ENCODE data around the gene ZNF775. TPM values are rescaled to one million over a fixed set of nuclear protein-coding genes. Genes with fewer than 3 reads are reported as not detected.

The ZNF775 gene
- total and polyA plus RNA-seq, 5 experiments from 2014 or later, result 1.5 to 7.6 (median 5.6) TPM

DNA sequence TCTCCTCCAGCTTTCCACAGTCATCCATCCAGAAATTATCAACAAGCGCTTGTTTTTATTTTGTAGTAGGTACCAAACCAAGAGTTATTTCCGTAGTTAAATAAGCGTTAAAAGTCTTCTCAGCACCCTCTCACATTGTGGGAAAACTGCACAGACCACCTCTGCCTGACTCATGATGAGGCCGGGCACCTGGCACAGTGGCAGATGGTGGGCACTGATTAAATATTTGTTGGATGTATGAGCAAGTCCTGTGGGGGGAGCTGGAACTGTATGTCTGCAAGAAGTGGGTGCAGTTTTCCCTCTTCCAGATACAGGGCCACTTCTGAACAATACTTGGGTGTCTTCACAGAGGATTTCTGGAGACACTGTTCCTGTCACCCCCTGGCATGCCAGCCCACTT is 15.8 kb upstream of the ZNF775 start:
- H3K27me3 Mint-ChIP-seq, result no peaks in the 10 kb centered on the region
- H3K4me1 Mint-ChIP-seq, result peaks cover 38 to 71% (median 55%) of the 10 kb centered on the region in 4 donors
- no peaks in the 10 kb centered on the region for H3K36me3 Mint-ChIP-seq
- DNase-seq (no peak), ATAC-seq (no peak)
- no peak overlapping the region for H3K27ac Mint-ChIP-seq
- no peak overlapping the region for H3K4me3 Mint-ChIP-seq
- POLR2A ChIA-PET, result interaction anchor here (0.6 to 1.1 kb wide), 2 partner anchors 147 to 260 kb away, joined by 3 read pairs; no protein-coding TSS in a partner anchor
- H3K9me3 Mint-ChIP-seq, result no peaks in the 10 kb centered on the region

GRCh38 chr7:150363872-150364271 is 15.3 kb upstream of the ZNF775 start:
- POLR2A ChIA-PET, result interaction anchor here (0.6 to 1.1 kb wide), 2 partner anchors 147 to 260 kb away, joined by 3 read pairs; no protein-coding TSS in a partner anchor

GRCh38 chr7:150365194-150365593 is 13.9 kb upstream of the ZNF775 start:
- POLR2A ChIA-PET, result interaction anchor here (0.7 to 7.3 kb wide), 6 partner anchors 8 to 390 kb away, joined by 3 to 96 read pairs (median 6); a partner anchor contains a TSS
- peak overlapping the region; percentile 76 to 96 (median 90) for H3K27ac Mint-ChIP-seq
- ATAC-seq (no peak), DNase-seq (no peak)
- peaks cover 28 to 71% (median 50%) of the 10 kb centered on the region in 4 donors for H3K4me1 Mint-ChIP-seq
- no peaks in the 10 kb centered on the region for H3K9me3 Mint-ChIP-seq
- peak overlapping the region in 6 of 10 donors; percentile 3 to 61 (median 42) for H3K4me3 Mint-ChIP-seq
- no peaks in the 10 kb centered on the region for H3K36me3 Mint-ChIP-seq
- H3K27me3 Mint-ChIP-seq, result no peaks in the 10 kb centered on the region

More at GRCh38 chr7:150363872-150364271, 15.3 kb upstream of the ZNF775 start:
- ATAC-seq (no peak), DNase-seq (no peak)
- Mint-ChIP-seq H3K27me3 (no peaks in the 10 kb centered on the region), H3K9me3 (no peaks in the 10 kb centered on the region), H3K4me1 (peaks cover 33 to 66% (median 50%) of the 10 kb centered on the region in 4 donors), H3K4me3 (peak overlapping the region in 3 of 10 donors; percentile 3 to 39 (median 4)), H3K27ac (peak overlapping the region in 7 of 10 donors; percentile 8 to 90 (median 39)), H3K36me3 (no peaks in the 10 kb centered on the region)

- DNase-seq, result no peak
- H3K4me1 Mint-ChIP-seq, result peaks cover 29 to 76% (median 54%) of the 10 kb centered on the region in 4 donors
- POLR2A ChIA-PET, result interaction anchor here (1.3 to 7.3 kb wide), 5 partner anchors 9 to 389 kb away, joined by 3 to 96 read pairs (median 8); a partner anchor contains a TSS
- H3K36me3 Mint-ChIP-seq, result peaks cover 0 to 4% (median 0%) of the 10 kb centered on the region in 3 donors
- no peaks in the 10 kb centered on the region for H3K27me3 Mint-ChIP-seq
- H3K9me3 Mint-ChIP-seq, result no peaks in the 10 kb centered on the region
- H3K27ac Mint-ChIP-seq, result peak overlapping the region; percentile 82 to 96 (median 90)
- peak overlapping the region in 9 of 10 donors; percentile 46 to 80 (median 61) for H3K4me3 Mint-ChIP-seq
- ATAC-seq, result no peak
These were observed 13.3 kb upstream of the ZNF775 start for GRCh38 chr7:150365673-150366398.

DNA sequence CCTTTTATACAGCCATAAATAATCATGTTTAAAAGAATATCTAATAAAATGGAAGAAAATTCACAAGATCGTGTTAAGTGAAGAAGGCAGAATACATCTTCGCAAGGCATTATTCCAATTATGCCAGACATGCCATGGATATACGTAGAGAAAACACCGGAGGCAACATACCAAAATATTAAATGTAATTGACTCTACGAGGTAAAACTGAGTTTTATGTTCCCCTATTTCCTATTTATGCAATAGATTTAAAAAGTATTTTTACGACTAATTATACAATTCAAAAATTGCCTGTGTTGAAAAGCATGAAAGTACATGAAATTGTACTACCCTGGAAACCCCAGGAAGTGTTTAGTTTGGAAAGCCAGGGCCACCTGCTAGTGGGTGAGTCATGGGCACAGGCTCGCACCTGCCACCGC is 11.4 kb upstream of the ZNF775 start:
- no peaks in the 10 kb centered on the region for H3K27me3 Mint-ChIP-seq
- no peaks in the 10 kb centered on the region for H3K9me3 Mint-ChIP-seq
- H3K27ac Mint-ChIP-seq, result peak overlapping the region; percentile 90 to 98 (median 94)
- no peak for DNase-seq
- H3K4me1 Mint-ChIP-seq, result peaks cover 24 to 66% (median 53%) of the 10 kb centered on the region in 4 donors
- POLR2A ChIA-PET, result interaction anchor here (0.7 to 7.3 kb wide), 12 partner anchors 10 to 642 kb away, joined by 3 to 96 read pairs (median 8); partner anchors contain the start of genes GIMAP5, GIMAP8 and ZNF775
- ATAC-seq, result peak; percentile 48 to 63
- peak overlapping the region; percentile 81 to 93 (median 90) for H3K4me3 Mint-ChIP-seq
- H3K36me3 Mint-ChIP-seq, result peaks cover 0 to 10% (median 0%) of the 10 kb centered on the region in 3 donors

DNA sequence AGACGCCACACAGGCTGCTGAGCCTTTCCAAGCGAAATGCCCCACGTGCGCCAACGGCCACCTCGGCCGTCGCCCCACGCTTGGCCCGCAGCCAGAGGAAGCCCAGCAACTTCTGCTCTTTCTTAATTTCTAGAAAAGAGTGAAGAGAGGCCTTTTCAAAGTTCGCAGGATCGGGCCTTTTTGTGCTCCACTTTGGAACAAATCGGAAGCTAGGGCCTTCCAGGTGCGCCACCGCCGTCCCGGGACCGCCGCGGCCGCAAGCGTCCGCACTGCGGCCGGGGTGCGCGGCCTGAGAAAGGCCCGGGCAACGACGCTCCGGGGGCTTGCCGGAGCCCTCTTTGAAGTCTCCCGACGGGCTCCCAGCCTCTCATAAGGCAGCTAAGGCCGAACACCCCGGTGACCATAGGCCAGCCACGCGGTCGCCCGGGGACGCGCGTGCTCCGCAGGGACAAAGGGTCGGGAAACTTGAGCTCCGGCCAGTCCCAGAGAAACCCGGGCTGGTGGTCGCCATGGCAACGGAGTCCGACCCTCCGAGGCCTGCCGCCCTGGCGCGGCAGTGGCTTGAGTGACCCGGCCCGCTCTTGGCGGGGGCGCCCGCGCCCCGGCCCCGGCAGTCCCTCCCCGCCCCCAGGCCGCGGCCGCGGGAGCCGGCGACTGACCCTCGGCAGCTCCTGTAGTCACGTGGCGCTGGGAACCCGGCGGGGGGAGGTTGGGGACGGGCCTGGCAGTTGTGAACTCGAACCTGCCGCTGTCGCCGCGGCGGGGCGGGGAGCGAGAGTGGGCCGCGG is 10.8 kb upstream of the ZNF775 start, which contains the start of gene REPIN1:
TSS of gene REPIN1 (plus strand) at position 727 of the 788 bp plus-strand sequence. CDS start 890 bp downstream, outside the sequence.
- no peaks in the 10 kb centered on the region for H3K9me3 Mint-ChIP-seq
- peaks cover 0 to 15% (median 0%) of the 10 kb centered on the region in 3 donors for H3K36me3 Mint-ChIP-seq
- peak; percentile 43 to 54 for ATAC-seq
- DNase-seq, result peak; percentile 66 to 87 (median 74)
- POLR2A ChIA-PET, result interaction anchor here (0.7 to 7.3 kb wide), 18 partner anchors 8 to 951 kb away, joined by 3 to 96 read pairs (median 5); partner anchors contain the start of genes ACTR3C, GIMAP5, GIMAP8 and LRRC61
- peaks cover 21 to 65% (median 57%) of the 10 kb centered on the region in 4 donors for H3K4me1 Mint-ChIP-seq
- no peaks in the 10 kb centered on the region for H3K27me3 Mint-ChIP-seq
- peak within 1 kb of the TSS; percentile 90 to 98 (median 96) for H3K27ac Mint-ChIP-seq
- peak within 1 kb of the TSS; percentile 89 to 98 (median 94) for H3K4me3 Mint-ChIP-seq

GRCh38 chr7:150368884-150369747 is 10.0 kb upstream of the ZNF775 start:
- Mint-ChIP-seq H3K36me3 (peaks cover 0 to 23% (median 0%) of the 10 kb centered on the region in 3 donors), H3K27ac (peak overlapping the region; percentile 89 to 97 (median 95)), H3K4me1 (peaks cover 21 to 64% (median 58%) of the 10 kb centered on the region in 4 donors), H3K27me3 (no peaks in the 10 kb centered on the region), H3K4me3 (peak overlapping the region; percentile 89 to 98 (median 94)), H3K9me3 (no peaks in the 10 kb centered on the region)
- peak in 9 of 10 donors; percentile 50 to 77 (median 61) for DNase-seq
- peak; percentile 60 to 73 for ATAC-seq
- POLR2A ChIA-PET, result interaction anchor here (0.7 to 7.3 kb wide), 22 partner anchors 8 to 952 kb away, joined by 3 to 96 read pairs (median 5); partner anchors contain the start of genes ACTR3C, GIMAP1, GIMAP5 and GIMAP8

DNA sequence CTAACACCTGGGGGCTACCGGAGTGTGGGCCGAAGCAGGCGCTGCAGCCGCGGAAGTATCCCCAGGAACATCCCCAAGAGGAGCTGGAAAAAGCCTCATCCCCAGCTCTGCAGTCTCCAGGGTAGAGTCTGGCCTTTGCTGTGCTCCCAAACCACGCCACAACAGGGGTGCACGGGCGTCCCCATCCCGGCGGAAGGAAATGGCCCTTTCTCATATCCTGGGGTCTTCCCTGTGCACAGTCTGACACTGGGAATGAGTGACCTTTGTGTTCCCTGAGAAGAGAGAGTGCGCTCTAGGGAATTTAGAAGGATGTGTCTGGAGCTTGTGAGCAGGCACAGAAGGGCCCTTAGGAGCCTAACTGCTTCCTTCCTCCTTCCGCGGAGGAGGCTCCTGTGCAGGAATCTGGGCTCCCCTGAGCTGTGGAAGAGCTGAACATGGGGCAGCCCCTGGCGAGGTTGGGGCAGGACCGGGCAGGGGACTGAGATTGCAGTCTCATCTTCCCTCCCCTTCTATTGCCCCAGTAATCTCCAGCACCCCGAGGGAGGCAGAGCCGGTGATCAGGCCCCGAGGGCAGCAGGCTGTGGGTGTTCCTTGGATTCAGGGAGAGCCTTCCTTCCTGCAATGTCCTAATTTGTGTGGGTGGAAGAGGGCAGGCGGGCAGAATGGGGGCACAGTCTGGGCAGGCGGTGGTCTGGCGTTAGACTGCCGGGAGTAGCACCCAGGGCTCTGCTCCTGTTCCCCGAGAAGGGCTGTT is 9.2 kb upstream of the ZNF775 start:
- Mint-ChIP-seq H3K36me3 (peaks cover 0 to 26% (median 0%) of the 10 kb centered on the region in 3 donors), H3K27ac (peak overlapping the region; percentile 89 to 97 (median 95)), H3K27me3 (no peaks in the 10 kb centered on the region), H3K4me3 (peak overlapping the region; percentile 89 to 98 (median 94)), H3K4me1 (peaks cover 25 to 68% (median 62%) of the 10 kb centered on the region in 4 donors), H3K9me3 (no peaks in the 10 kb centered on the region)
- POLR2A ChIA-PET, result interaction anchor here (1.0 to 7.3 kb wide), 12 partner anchors 8 to 386 kb away, joined by 3 to 96 read pairs (median 6); partner anchors contain the start of genes GIMAP1 and ZNF775
- no peak for DNase-seq
- ATAC-seq, result no peak

DNA sequence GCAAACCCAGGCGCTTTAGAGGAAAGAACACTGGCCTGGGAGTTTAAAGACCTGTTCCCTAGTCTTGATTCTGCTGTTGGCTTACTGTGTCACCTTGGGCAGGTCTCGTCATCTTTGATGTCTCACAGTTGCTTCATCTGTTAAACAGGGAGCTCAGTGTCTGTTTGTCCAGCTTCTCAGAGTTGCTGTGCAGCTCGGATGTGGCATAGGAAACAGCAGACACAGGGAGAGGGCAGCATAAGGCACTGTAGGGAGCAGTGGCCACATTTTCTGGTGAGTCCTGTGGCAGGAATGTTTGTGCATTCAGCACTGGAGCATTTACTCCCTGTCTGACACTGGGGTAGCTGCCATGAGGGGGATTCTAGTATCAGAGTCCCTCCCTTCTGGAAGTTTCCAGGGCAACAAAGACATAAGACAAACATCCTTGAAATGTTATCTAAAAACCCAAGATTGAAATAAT is 8.5 kb upstream of the ZNF775 start:
- Mint-ChIP-seq H3K36me3 (peaks cover 0 to 26% (median 0%) of the 10 kb centered on the region in 3 donors), H3K4me1 (peaks cover 24 to 67% (median 62%) of the 10 kb centered on the region in 4 donors), H3K4me3 (peak overlapping the region; percentile 55 to 98 (median 94)), H3K9me3 (no peaks in the 10 kb centered on the region), H3K27me3 (no peaks in the 10 kb centered on the region), H3K27ac (peak overlapping the region; percentile 81 to 97 (median 94))
- ATAC-seq, result no peak
- no peak for DNase-seq
- POLR2A ChIA-PET, result interaction anchor here (1.5 to 7.3 kb wide), 5 partner anchors 7 to 76 kb away, joined by 3 to 96 read pairs (median 37); partner anchors contain the start of gene ZNF775
